HCT116 (cell line): Measurements from ENCODE around the gene TRPM5.

Experiments
- EGR1 ChIP-seq: IDR thresholded peaks from 2 replicates; pipeline ENCODE4 v1.6.1; 2012; ENCODE audit warnings: low read depth
- EZH2 ChIP-seq: fragments of 200-600 bp; sonication (generic); IDR thresholded peaks from 2 replicates; pipeline ENCODE4 v1.6.1; 2017; ENCODE audit warnings: antibody characterized with exemption, mixed run types
- JUND ChIP-seq: IDR thresholded peaks from 2 replicates; pipeline ENCODE4 v1.6.1; 2012
- POLR2A ChIP-seq: IDR thresholded peaks from 2 replicates; pipeline ENCODE4 v1.7.0; 2011; ENCODE audit warnings: borderline replicate concordance; ENCODE audit not compliant: insufficient read depth, insufficient read length; ENCODE audit errors: extremely low read depth
- POLR2AphosphoS5 ChIP-seq: IDR thresholded peaks from 2 replicates; pipeline ENCODE4 v1.6.1; 2011; ENCODE audit warnings: mild to moderate bottlenecking, low read depth, low read length, moderate library complexity
- RAD21 ChIP-seq: IDR thresholded peaks from 2 replicates; pipeline ENCODE4 v1.6.1; 2012; ENCODE audit warnings: low read depth, mild to moderate bottlenecking
- SIN3A ChIP-seq: IDR thresholded peaks from 2 replicates; pipeline ENCODE4 v1.6.1; 2012; ENCODE audit warnings: low read depth
- SP1 ChIP-seq: IDR thresholded peaks from 2 replicates; pipeline ENCODE4 v1.6.1; 2012; ENCODE audit warnings: low read depth
- ZFX ChIP-seq: fragments of 450-650 bp; IDR thresholded peaks from 2 replicates; pipeline ENCODE4 v1.6.1; 2017
- ZNF274 ChIP-seq: fragments of 200-500 bp; sonication (Bioruptor generic); IDR thresholded peaks from 2 replicates; pipeline ENCODE4 v1.6.1; 2014; ENCODE audit warnings: mild to moderate bottlenecking, low read depth, low read length, inconsistent platforms
- TF ChIP-seq, protein P1 (sequence below), 3 experiments: fragments of 200-600 bp in 1 of 3; sonication (generic) in 1 of 3; IDR thresholded peaks in 2 of 3; conservative IDR thresholded peaks in 1 of 3; 2 replicates each; pipeline ENCODE4 v1.5.1; 2012 to 2017; ENCODE audit warnings: low read depth in 2 of 3, low read length in 2 of 3, antibody characterized with exemption in 1 of 3, borderline replicate concordance in 1 of 3, control low read depth in 1 of 3, mild to moderate bottlenecking in 1 of 3, mixed read lengths in 1 of 3, mixed run types in 1 of 3, moderate library complexity in 1 of 3; ENCODE audit not compliant: insufficient read depth in 1 of 3
- TF ChIP-seq, protein P2 (sequence below): IDR thresholded peaks from 2 replicates; pipeline ENCODE4 v1.6.1; 2012; ENCODE audit warnings: low read depth
- TF ChIP-seq, protein P3 (sequence below): IDR thresholded peaks from 2 replicates; pipeline ENCODE4 v1.6.1; 2012

DNA sequence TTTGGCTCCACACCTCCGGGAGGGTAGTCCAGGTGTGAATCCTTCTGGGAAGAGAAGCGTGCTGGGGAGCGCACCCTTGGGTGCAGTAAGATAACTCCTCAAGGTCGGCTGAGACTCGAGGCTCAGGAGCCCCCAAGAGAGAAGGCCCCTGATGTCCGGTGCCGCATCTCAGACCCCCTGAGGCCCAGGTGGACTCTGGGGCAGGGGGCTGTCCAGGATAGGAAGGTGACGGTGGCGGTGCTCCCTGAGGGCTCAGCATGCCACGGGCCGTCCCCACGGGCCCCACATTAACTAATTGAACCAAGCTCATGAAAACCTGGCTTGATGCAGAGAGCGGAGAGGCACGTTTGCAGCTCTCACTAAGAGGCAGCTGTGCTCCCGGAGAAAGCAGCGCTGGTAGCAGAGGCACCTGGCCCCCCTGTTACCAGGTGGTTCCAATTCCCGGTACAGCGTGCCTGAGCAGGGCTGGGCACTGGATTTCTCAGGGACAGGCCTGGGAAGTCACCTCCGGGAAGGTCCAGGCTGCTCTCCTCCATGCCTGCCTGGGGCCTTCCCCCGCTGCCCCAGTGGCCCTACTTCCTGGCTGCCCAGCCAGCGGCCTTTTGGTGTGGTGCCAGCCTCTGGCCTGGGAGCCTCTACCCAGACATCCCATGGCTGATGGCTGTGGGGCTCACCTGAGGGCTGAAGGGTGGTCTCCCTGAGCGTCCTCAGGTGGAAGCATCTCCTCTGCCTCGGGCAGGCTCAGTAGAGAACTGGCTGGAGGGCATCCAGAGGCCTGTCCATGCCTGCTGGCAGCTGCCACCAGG is 1.6 kb upstream of the TRPM5 start:
- TF ChIP-seq, protein P1, sequence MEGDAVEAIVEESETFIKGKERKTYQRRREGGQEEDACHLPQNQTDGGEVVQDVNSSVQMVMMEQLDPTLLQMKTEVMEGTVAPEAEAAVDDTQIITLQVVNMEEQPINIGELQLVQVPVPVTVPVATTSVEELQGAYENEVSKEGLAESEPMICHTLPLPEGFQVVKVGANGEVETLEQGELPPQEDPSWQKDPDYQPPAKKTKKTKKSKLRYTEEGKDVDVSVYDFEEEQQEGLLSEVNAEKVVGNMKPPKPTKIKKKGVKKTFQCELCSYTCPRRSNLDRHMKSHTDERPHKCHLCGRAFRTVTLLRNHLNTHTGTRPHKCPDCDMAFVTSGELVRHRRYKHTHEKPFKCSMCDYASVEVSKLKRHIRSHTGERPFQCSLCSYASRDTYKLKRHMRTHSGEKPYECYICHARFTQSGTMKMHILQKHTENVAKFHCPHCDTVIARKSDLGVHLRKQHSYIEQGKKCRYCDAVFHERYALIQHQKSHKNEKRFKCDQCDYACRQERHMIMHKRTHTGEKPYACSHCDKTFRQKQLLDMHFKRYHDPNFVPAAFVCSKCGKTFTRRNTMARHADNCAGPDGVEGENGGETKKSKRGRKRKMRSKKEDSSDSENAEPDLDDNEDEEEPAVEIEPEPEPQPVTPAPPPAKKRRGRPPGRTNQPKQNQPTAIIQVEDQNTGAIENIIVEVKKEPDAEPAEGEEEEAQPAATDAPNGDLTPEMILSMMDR (IDR thresholded peaks at IDR 0.05 in 2 of 3, conservative IDR thresholded peaks at IDR 0.05 in 1 of 3; ENCODE audit: borderline replicate concordance in 1 of 3, insufficient read depth in 1 of 3, low read depth in 2 of 3, low read length in 2 of 3): no peak
- TF ChIP-seq ZNF274: no peak
- TF ChIP-seq SP1: no peak
- TF ChIP-seq POLR2A: no peak
- TF ChIP-seq, protein P2, sequence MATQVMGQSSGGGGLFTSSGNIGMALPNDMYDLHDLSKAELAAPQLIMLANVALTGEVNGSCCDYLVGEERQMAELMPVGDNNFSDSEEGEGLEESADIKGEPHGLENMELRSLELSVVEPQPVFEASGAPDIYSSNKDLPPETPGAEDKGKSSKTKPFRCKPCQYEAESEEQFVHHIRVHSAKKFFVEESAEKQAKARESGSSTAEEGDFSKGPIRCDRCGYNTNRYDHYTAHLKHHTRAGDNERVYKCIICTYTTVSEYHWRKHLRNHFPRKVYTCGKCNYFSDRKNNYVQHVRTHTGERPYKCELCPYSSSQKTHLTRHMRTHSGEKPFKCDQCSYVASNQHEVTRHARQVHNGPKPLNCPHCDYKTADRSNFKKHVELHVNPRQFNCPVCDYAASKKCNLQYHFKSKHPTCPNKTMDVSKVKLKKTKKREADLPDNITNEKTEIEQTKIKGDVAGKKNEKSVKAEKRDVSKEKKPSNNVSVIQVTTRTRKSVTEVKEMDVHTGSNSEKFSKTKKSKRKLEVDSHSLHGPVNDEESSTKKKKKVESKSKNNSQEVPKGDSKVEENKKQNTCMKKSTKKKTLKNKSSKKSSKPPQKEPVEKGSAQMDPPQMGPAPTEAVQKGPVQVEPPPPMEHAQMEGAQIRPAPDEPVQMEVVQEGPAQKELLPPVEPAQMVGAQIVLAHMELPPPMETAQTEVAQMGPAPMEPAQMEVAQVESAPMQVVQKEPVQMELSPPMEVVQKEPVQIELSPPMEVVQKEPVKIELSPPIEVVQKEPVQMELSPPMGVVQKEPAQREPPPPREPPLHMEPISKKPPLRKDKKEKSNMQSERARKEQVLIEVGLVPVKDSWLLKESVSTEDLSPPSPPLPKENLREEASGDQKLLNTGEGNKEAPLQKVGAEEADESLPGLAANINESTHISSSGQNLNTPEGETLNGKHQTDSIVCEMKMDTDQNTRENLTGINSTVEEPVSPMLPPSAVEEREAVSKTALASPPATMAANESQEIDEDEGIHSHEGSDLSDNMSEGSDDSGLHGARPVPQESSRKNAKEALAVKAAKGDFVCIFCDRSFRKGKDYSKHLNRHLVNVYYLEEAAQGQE: no peak
- TF ChIP-seq, protein P3, sequence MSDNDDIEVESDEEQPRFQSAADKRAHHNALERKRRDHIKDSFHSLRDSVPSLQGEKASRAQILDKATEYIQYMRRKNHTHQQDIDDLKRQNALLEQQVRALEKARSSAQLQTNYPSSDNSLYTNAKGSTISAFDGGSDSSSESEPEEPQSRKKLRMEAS: no peak
- TF ChIP-seq POLR2AphosphoS5: no peak
- no peak for TF ChIP-seq ZFX
- TF ChIP-seq RAD21: no peak
- no peak for TF ChIP-seq EZH2
- no peak for TF ChIP-seq JUND
- TF ChIP-seq EGR1: no peak
- no peak for TF ChIP-seq SIN3A
